Measurements from ENCODE around the gene SEMA4C.

- TF ChIP-seq POLR2A (IDR thresholded peaks at IDR 0.05; ENCODE audit: low read length) (no peak), GATA1 (IDR thresholded peaks at IDR 0.05; ENCODE audit: low read depth, low read length) (no peak)
These were observed 11.7 kb upstream of the SEMA4C start for GRCh38 chr2:96881349-96882195.
